HG02623 (cell line): ENCODE data around the gene OR51A7.
"Not testable (repeated sequence)": the region's sequence is repeated elsewhere in the genome, so short reads cannot be mapped to it uniquely, and the experiment has no call there.

Experiments used
- ATAC-seq: cut with Tn5 transposase; IDR thresholded peaks from one replicate; pipeline ENCODE4 v1.9.1; 2021; ENCODE audit warnings: moderate library complexity; ENCODE audit not compliant: unreplicated experiment

OR51A7 gene

GRCh38 chr11:4903484-4903883 lies at the start of gene OR51A7:
TSS of gene OR51A7 (plus strand) at chr11:4903783. CDS start at chr11:4907370, 3,587 bp downstream.
- ATAC-seq, result no peak

- not testable (repeated sequence) for ATAC-seq
Measured at GRCh38 chr11:4854286-4854685, 49.3 kb upstream of the OR51A7 start.

GRCh38 chr11:4862447-4863236 lies 40.9 kb upstream of the OR51A7 start:
- no peak for ATAC-seq

GRCh38 chr11:4863876-4864275 lies 39.7 kb upstream of the OR51A7 start:
- no peak for ATAC-seq

GRCh38 chr11:4865855-4866254 lies 37.7 kb upstream of the OR51A7 start:
- ATAC-seq, result no peak

- no peak for ATAC-seq
Measured at GRCh38 chr11:4881188-4881587, 22.4 kb upstream of the OR51A7 start.

GRCh38 chr11:4881860-4882500 lies 21.6 kb upstream of the OR51A7 start, which contains the start of gene OR51T1:
TSS of gene OR51T1 (plus strand) at chr11:4881900. CDS start at chr11:4881900, 0 bp downstream.
- ATAC-seq, result no peak

GRCh38 chr11:4882543-4882942 lies 21.0 kb upstream of the OR51A7 start:
- no peak for ATAC-seq

- ATAC-seq, result no peak
Measured at GRCh38 chr11:4884361-4884760, 19.2 kb upstream of the OR51A7 start.

- no peak for ATAC-seq
Measured at GRCh38 chr11:4886186-4886585, 17.4 kb upstream of the OR51A7 start.

GRCh38 chr11:4887591-4887990 lies 16.0 kb upstream of the OR51A7 start:
- ATAC-seq, result no peak

- ATAC-seq, result no peak
Measured at GRCh38 chr11:4890279-4890678, 13.3 kb upstream of the OR51A7 start.

- no peak for ATAC-seq
Measured at GRCh38 chr11:4891996-4892640, 11.5 kb upstream of the OR51A7 start.

GRCh38 chr11:4916581-4916980 lies 13.0 kb downstream of the OR51A7 start:
- no peak for ATAC-seq

- ATAC-seq, result no peak
Measured at GRCh38 chr11:4919250-4919649, 15.7 kb downstream of the OR51A7 start, which contains the start of gene OR51G2. TSS of gene OR51G2 (minus strand) at chr11:4919350. CDS start at chr11:4915663, 3,687 bp downstream.

- ATAC-seq, result no peak
Measured at GRCh38 chr11:4921796-4922195, 18.2 kb downstream of the OR51A7 start.

- ATAC-seq, result no peak
Measured at GRCh38 chr11:4922304-4922703, 18.7 kb downstream of the OR51A7 start.

GRCh38 chr11:4924239-4924638 lies 20.7 kb downstream of the OR51A7 start, which contains the start of gene OR51G1:
TSS of gene OR51G1 (minus strand) at chr11:4924339. CDS start at chr11:4924339, 0 bp downstream.
- ATAC-seq, result no peak

GRCh38 chr11:4926608-4927007 lies 23.0 kb downstream of the OR51A7 start:
- ATAC-seq, result no peak

- no peak for ATAC-seq
Measured at GRCh38 chr11:4932751-4933150, 29.2 kb downstream of the OR51A7 start.

- no peak for ATAC-seq
Measured at GRCh38 chr11:4936745-4937144, 33.2 kb downstream of the OR51A7 start.

- ATAC-seq, result no peak
Measured at GRCh38 chr11:4947505-4947904, 43.9 kb downstream of the OR51A7 start, which contains the start of gene OR51A4. TSS of gene OR51A4 (minus strand) at chr11:4947605. CDS start at chr11:4947100, 505 bp downstream.
